Muscle layer of colon (tissue), 2 donors: ENCODE results near the gene PDPN.

ENCODE experiments used
- H3K27ac ChIP-seq: one replicate; pipeline ENCODE4 v1.7.0; 2013; ENCODE audit warnings: low read depth, mild to moderate bottlenecking, low read length, moderate library complexity
- H3K27me3 ChIP-seq, 2 donors: one replicate each; pipeline ENCODE4 v1.7.0; 2013; ENCODE audit warnings: low read length in 2 of 2, mild to moderate bottlenecking in 2 of 2; ENCODE audit not compliant: insufficient read depth in 2 of 2, control insufficient read depth in 1 of 2
- H3K36me3 ChIP-seq: one replicate; pipeline ENCODE4 v1.7.0; 2013; ENCODE audit warnings: mild to moderate bottlenecking, low read length; ENCODE audit not compliant: insufficient read depth
- H3K4me1 ChIP-seq: one replicate; pipeline ENCODE4 v1.7.0; 2013; ENCODE audit warnings: mild to moderate bottlenecking, low read length; ENCODE audit not compliant: insufficient read depth
- H3K4me3 ChIP-seq, 2 donors: one replicate each; pipeline ENCODE4 v1.7.0; 2013; ENCODE audit warnings: low read length in 2 of 2, low read depth in 1 of 2, mild to moderate bottlenecking in 1 of 2, moderate library complexity in 1 of 2
- H3K9ac ChIP-seq: one replicate; pipeline ENCODE4 v1.7.0; 2013; ENCODE audit warnings: low read length
- H3K9me3 ChIP-seq: one replicate; pipeline ENCODE4 v1.7.0; 2013; ENCODE audit warnings: mild to moderate bottlenecking, low read length
- donor health status: abdominal sarcoma.
- donor health status: Adenocarcinoma of cecum.

PDPN gene

GRCh38 chr1:13577846-13578245, 5.8 kb upstream of the PDPN start:
- H3K27ac ChIP-seq: no peak overlapping the region
- no peak overlapping the region for H3K9ac ChIP-seq
- peaks cover 0 to 5% of the 10 kb centered on the region in 2 donors for H3K27me3 ChIP-seq

GRCh38 chr1:13581446-13581845, 2.2 kb upstream of the PDPN start:
- Histone ChIP-seq H3K4me3 (no peak overlapping the region), H3K4me1 (no peaks in the 10 kb centered on the region), H3K27me3 (peaks cover 0 to 9% of the 10 kb centered on the region in 2 donors), H3K27ac (no peak overlapping the region), H3K9ac (no peak overlapping the region), H3K36me3 (no peaks in the 10 kb centered on the region), H3K9me3 (no peaks in the 10 kb centered on the region)

More at GRCh38 chr1:13577846-13578245, 5.8 kb upstream of the PDPN start:
- Histone ChIP-seq H3K36me3 (no peaks in the 10 kb centered on the region), H3K9me3 (no peaks in the 10 kb centered on the region), H3K4me1 (no peaks in the 10 kb centered on the region), H3K4me3 (no peak overlapping the region)

GRCh38 chr1:13582713-13583443, 754 bp upstream of the PDPN start:
- H3K9me3 ChIP-seq: no peaks in the 10 kb centered on the region
- no peak overlapping the region for H3K27ac ChIP-seq
- H3K27me3 ChIP-seq: peaks cover 0 to 9% of the 10 kb centered on the region in 2 donors
- no peak overlapping the region for H3K4me3 ChIP-seq
- no peaks in the 10 kb centered on the region for H3K36me3 ChIP-seq
- H3K4me1 ChIP-seq: no peaks in the 10 kb centered on the region
- no peak overlapping the region for H3K9ac ChIP-seq

GRCh38 chr1:13583966-13584791, 547 bp downstream of the PDPN start:
- peak overlapping the region; percentile 66 to 81 for H3K4me3 ChIP-seq
- no peak overlapping the region for H3K27ac ChIP-seq
- H3K9me3 ChIP-seq: no peaks in the 10 kb centered on the region
- H3K36me3 ChIP-seq: no peaks in the 10 kb centered on the region
- no peak overlapping the region for H3K9ac ChIP-seq
- H3K27me3 ChIP-seq: peaks cover 0 to 9% of the 10 kb centered on the region in 2 donors
- H3K4me1 ChIP-seq: no peaks in the 10 kb centered on the region

GRCh38 chr1:13584876-13585611, 1.4 kb downstream of the PDPN start:
- H3K27me3 ChIP-seq: peaks cover 0 to 9% of the 10 kb centered on the region in 2 donors
- no peaks in the 10 kb centered on the region for H3K36me3 ChIP-seq
- H3K4me3 ChIP-seq: peak overlapping the region in 1 of 2 donors; percentile 66
- H3K9ac ChIP-seq: no peak overlapping the region
- no peaks in the 10 kb centered on the region for H3K9me3 ChIP-seq
- no peaks in the 10 kb centered on the region for H3K4me1 ChIP-seq
- no peak overlapping the region for H3K27ac ChIP-seq

- H3K4me3 ChIP-seq: no peak overlapping the region
- H3K9me3 ChIP-seq: no peaks in the 10 kb centered on the region
- no peaks in the 10 kb centered on the region for H3K36me3 ChIP-seq
- H3K27me3 ChIP-seq: peaks cover 0 to 9% of the 10 kb centered on the region in 2 donors
- H3K9ac ChIP-seq: no peak overlapping the region
- H3K27ac ChIP-seq: no peak overlapping the region
- no peaks in the 10 kb centered on the region for H3K4me1 ChIP-seq
Observed at GRCh38 chr1:13585612-13585991, 2.0 kb downstream of the PDPN start.

- Histone ChIP-seq H3K9ac (no peak overlapping the region), H3K27ac (no peak overlapping the region), H3K27me3 (peaks cover 0 to 9% of the 10 kb centered on the region in 2 donors), H3K4me1 (no peaks in the 10 kb centered on the region), H3K4me3 (no peak overlapping the region), H3K36me3 (no peaks in the 10 kb centered on the region), H3K9me3 (no peaks in the 10 kb centered on the region)
Observed at GRCh38 chr1:13586001-13586400, 2.4 kb downstream of the PDPN start.

GRCh38 chr1:13587256-13588030, 3.8 kb downstream of the PDPN start:
- H3K27ac ChIP-seq: no peak overlapping the region
- H3K4me1 ChIP-seq: no peaks in the 10 kb centered on the region
- no peak overlapping the region for H3K4me3 ChIP-seq

GRCh38 chr1:13588946-13589796, 5.5 kb downstream of the PDPN start:
- H3K9me3 ChIP-seq: no peaks in the 10 kb centered on the region

More at GRCh38 chr1:13587256-13588030, 3.8 kb downstream of the PDPN start:
- H3K9me3 ChIP-seq: no peaks in the 10 kb centered on the region
- peaks cover 0 to 7% of the 10 kb centered on the region in 2 donors for H3K27me3 ChIP-seq
- H3K36me3 ChIP-seq: no peaks in the 10 kb centered on the region
- H3K9ac ChIP-seq: no peak overlapping the region

GRCh38 chr1:13590486-13590885, 6.9 kb downstream of the PDPN start:
- peaks cover 3% of the 10 kb centered on the region for H3K4me1 ChIP-seq
- no peak overlapping the region for H3K4me3 ChIP-seq
- H3K9ac ChIP-seq: no peak overlapping the region
- no peaks in the 10 kb centered on the region for H3K9me3 ChIP-seq
- H3K27ac ChIP-seq: no peak overlapping the region
- H3K36me3 ChIP-seq: no peaks in the 10 kb centered on the region
- H3K27me3 ChIP-seq: no peaks in the 10 kb centered on the region

More at GRCh38 chr1:13588946-13589796, 5.5 kb downstream of the PDPN start:
- H3K27me3 ChIP-seq: no peaks in the 10 kb centered on the region
- no peak overlapping the region for H3K27ac ChIP-seq
- H3K4me3 ChIP-seq: no peak overlapping the region
- H3K4me1 ChIP-seq: peaks cover 3% of the 10 kb centered on the region
- no peaks in the 10 kb centered on the region for H3K36me3 ChIP-seq
- H3K9ac ChIP-seq: no peak overlapping the region
